Cardiac septum (tissue), 1 donor: ENCODE results near the gene ALDH2. TPM values are rescaled to one million over a fixed set of nuclear protein-coding genes. Genes with fewer than 3 reads are reported as not detected.

Source experiments
- DNase-seq: peaks from one replicate; pipeline ENCODE4 v3.0.0-alpha.2; 2020; ENCODE audit warnings: low spot score
- intact Hi-C: fragments of 100-400 bp; cut with DNase I; formaldehyde crosslinking; loops from one replicate; pipeline ENCODE4 v1.14.0; 2022
- microRNA-seq: library from miRNA; unstranded; fragments of <30 nt; microRNA quantifications from one replicate; pipeline ENCODE4 v1.2.0, GENCODE V29; 2020
- total RNA-seq: library from RNA; stranded (reverse); fragmentation: NEBNext Ultra II Directional; extraction: Animal tissue kit (Norgen Biotek cat#: 25700); gene quantifications from one replicate; pipeline ENCODE4 v1.2.1, GENCODE V29; 2021
- donor health status: DM: no; HTN: no; CAD: no.

Gene ALDH2
- total RNA-seq, 1 donor from 2014 or later = 168 TPM

DNA sequence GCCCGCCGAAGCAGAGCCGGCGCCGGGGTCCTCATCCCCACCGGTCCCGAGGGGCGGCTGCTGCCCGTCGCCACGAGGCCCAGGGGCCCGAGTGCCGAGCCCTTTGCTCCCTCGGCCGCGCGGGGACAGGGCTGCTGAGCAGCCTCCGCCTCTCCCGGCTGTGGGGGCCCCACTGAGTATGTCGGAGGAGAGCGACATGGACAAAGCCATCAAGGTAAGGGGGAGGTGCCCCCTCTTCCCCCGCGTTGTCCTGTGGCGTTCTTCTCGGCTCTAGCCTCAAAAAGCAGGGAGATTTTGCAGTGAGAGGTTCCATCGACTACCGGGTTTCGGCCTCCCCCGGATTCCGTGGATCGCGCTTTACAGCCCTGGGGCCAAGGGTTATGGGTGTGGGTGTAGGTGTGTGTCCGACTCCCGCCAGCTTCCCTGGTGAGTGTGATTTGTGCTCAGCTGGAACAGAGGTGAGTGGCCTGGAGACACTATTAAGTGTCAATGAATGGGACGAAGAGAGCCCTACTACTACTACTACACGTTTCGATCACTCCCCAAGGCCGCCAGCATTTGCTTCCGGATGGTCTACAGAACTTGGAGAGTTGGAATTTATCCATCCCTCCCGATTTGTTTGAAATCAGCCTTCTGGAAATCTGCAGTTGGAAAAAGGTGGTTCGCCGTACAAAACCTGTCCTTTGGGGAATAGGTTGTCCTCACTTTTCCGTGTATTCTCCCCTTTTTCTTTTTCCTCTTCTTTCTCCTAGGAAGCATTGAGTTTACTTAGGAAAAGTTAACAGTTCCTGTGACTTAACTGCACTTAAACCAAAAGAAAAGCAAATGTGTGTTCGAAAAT lies 76.0 kb downstream of the ALDH2 start:
- intact Hi-C loops = loop anchor here (2.0 kb wide), 1 partner anchor 170 kb away; the partner anchor contains the start of genes ERP29 and TMEM116
- no peak for DNase-seq

- DNase-seq = no peak
- intact Hi-C loops = no loop called here
Measured at GRCh38 chr12:111846016-111846415, 79.3 kb downstream of the ALDH2 start.

DNA sequence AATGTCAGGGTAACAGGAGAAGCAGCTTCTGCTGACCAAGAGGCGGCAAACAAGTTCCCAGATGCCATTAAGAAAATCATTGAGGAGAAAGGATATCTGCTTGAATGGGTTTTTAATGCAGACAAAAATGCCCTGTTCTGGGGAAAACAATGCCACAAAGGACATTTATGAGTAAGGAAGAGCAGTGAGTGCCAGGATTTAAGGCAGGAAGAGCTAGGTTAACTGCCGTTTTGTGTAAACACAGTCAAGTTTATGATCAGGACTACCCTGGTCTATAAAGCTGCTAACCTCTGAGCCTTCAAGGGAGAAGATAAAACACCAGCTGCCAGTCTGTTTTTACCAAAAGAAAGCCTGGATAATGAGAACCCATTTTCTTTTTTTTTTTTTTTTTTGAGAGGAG lies 83.8 kb downstream of the ALDH2 start:
- intact Hi-C loops = no loop called here
- DNase-seq = no peak

DNA sequence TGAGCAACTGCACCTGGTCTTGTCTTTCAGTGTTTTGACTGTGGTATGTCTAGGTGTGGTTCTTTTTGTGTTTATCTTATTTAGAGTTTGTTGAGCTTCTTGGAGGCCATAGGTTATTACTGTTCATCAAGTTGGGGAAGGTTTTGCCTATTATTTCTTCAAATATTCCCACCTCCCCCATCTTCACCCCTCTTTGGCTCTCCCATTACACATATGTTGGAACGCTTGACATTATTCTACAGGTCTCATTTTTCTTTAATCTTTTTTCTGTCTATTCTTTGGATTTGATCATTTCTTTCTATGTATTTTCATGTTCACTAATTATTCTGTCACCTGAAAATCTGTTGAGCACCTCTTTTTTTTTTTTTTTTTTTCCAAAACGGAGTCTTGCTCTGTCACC lies 91.5 kb downstream of the ALDH2 start:
- intact Hi-C loops = no loop called here
- DNase-seq = no peak

GRCh38 chr12:111858778-111859177 lies 92.0 kb downstream of the ALDH2 start:
- DNase-seq = no peak
- intact Hi-C loops = no loop called here

- intact Hi-C loops = no loop called here
- DNase-seq = no peak
Measured at GRCh38 chr12:111864913-111865312, 98.2 kb downstream of the ALDH2 start.

Small RNA genes within 50 kb of the gene (microRNA-seq; reads per million reads assigned to microRNA genes)
- gene MIR6761 = not detected

Other genes with a start within 250 kb of the ALDH2 start
- gene ATXN2, start 167.6 kb upstream of the ALDH2 start, total RNA-seq = 56.1 TPM
- 13.9 TPM for gene BRAP, start 81.0 kb upstream of the ALDH2 start, total RNA-seq
- gene ACAD10, start 80.9 kb upstream of the ALDH2 start, total RNA-seq = 30.8 TPM
- gene MAPKAPK5, start 75.3 kb downstream of the ALDH2 start, total RNA-seq = 25.7 TPM
- 32.2 TPM for gene TMEM116, start 246.2 kb downstream of the ALDH2 start, total RNA-seq
- 42.1 TPM for gene ERP29, start 246.5 kb downstream of the ALDH2 start, total RNA-seq